ENCODE data around the gene HAPLN1.
A peak's percentile ranks its signal among the peaks of the same experiment; 100 is the strongest.

HAPLN1 gene

DNA sequence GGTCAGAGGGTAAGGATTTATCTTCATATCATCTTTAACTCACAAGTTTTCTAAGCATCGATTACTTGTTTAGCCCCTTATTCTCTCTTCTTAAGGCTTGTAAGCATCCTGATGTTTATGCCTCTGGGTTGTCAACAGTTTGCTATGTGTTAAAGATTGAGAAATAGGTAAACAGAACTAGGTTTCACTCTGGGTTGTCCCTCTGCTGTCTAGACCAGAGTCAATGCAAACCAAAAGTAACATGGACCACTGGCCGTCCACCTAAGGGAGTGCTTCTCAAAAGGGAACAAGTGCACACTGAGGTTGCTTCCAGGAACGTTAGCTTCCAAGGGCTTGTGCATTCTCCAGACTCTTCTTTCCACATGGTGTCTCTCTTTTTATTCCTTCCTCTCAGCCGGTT, 39.9 kb upstream of the HAPLN1 start:
- no peak overlapping the region for H2AFZ ChIP-seq (ENCODE audit: low read length)
- TF ChIP-seq, protein P1, sequence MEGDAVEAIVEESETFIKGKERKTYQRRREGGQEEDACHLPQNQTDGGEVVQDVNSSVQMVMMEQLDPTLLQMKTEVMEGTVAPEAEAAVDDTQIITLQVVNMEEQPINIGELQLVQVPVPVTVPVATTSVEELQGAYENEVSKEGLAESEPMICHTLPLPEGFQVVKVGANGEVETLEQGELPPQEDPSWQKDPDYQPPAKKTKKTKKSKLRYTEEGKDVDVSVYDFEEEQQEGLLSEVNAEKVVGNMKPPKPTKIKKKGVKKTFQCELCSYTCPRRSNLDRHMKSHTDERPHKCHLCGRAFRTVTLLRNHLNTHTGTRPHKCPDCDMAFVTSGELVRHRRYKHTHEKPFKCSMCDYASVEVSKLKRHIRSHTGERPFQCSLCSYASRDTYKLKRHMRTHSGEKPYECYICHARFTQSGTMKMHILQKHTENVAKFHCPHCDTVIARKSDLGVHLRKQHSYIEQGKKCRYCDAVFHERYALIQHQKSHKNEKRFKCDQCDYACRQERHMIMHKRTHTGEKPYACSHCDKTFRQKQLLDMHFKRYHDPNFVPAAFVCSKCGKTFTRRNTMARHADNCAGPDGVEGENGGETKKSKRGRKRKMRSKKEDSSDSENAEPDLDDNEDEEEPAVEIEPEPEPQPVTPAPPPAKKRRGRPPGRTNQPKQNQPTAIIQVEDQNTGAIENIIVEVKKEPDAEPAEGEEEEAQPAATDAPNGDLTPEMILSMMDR (conservative IDR thresholded peaks at IDR 0.05; ENCODE audit: low read length), result no peak
- no peak for TF ChIP-seq EZH2phosphoT487 (IDR thresholded peaks at IDR 0.05; ENCODE audit: borderline replicate concordance)

DNA sequence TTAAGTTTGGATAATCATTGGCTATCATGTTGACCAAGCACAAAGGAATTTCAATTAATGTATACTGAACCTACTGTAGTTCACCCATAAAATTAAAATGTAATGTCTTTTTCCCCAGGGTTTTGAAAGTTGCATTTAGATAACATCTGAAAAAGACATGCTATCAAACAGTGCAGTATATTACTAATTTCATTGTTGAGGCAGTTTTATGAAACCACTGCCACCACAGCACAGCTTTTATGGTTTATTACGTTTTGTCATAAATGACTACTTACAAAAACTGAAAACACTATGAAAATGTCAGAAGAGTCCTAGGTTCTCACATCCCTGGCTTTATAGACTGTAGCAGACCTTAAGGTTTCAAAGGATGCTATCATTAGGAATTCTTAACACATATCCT, 32.0 kb upstream of the HAPLN1 start:
- H3K4me3 ChIP-seq (ENCODE audit: low read length, poor library complexity, severe bottlenecking), result no peak overlapping the region
- no peaks in the 10 kb centered on the region; the same call in 1 of the 2 replicates for H3K9me2 ChIP-seq (replicated peaks; ENCODE audit: low read depth, low read length)
- H3K36me3 ChIP-seq (ENCODE audit: insufficient read depth, low read length), result no peaks in the 10 kb centered on the region
- no peaks in the 10 kb centered on the region for H3K79me2 ChIP-seq (ENCODE audit: insufficient read depth, low read length)
- H3K27me3 ChIP-seq (ENCODE audit: insufficient read depth, low read length, poor library complexity, severe bottlenecking), result peaks cover 52% of the 10 kb centered on the region
- H3K4me1 ChIP-seq (ENCODE audit: insufficient read depth, low read length, poor library complexity, severe bottlenecking), result no peaks in the 10 kb centered on the region
- no peak overlapping the region for H2AFZ ChIP-seq (ENCODE audit: low read length)
- H3K9ac ChIP-seq (ENCODE audit: low read depth, low read length, poor library complexity, severe bottlenecking), result no peak overlapping the region
- no peaks in the 10 kb centered on the region for H3F3A ChIP-seq (ENCODE audit: low read depth)
- H3K4me2 ChIP-seq (ENCODE audit: low read depth, low read length, poor library complexity, severe bottlenecking), result no peak overlapping the region
- TF ChIP-seq, protein P1 (conservative IDR thresholded peaks at IDR 0.05; ENCODE audit: low read length), result no peak
- TF ChIP-seq EZH2phosphoT487 (IDR thresholded peaks at IDR 0.05; ENCODE audit: borderline replicate concordance), result peak; percentile 86
- H3K9me3 ChIP-seq (ENCODE audit: insufficient read depth, low read depth, low read length), result peaks cover 7% of the 10 kb centered on the region; the same call in 1 of the 2 replicates
- H4K20me1 ChIP-seq (ENCODE audit: insufficient read depth, low read length, poor library complexity, severe bottlenecking), result no peaks in the 10 kb centered on the region

More for the DNA sequence above, 39.9 kb upstream of the HAPLN1 start:
- peaks cover 36% of the 10 kb centered on the region for H3K27me3 ChIP-seq (ENCODE audit: insufficient read depth, low read length, poor library complexity, severe bottlenecking)
- H3K4me3 ChIP-seq (ENCODE audit: low read length, poor library complexity, severe bottlenecking), result no peak overlapping the region
- no peak overlapping the region for H3K9ac ChIP-seq (ENCODE audit: low read depth, low read length, poor library complexity, severe bottlenecking)
- H3K4me1 ChIP-seq (ENCODE audit: insufficient read depth, low read length, poor library complexity, severe bottlenecking), result no peaks in the 10 kb centered on the region
- H4K20me1 ChIP-seq (ENCODE audit: insufficient read depth, low read length, poor library complexity, severe bottlenecking), result no peaks in the 10 kb centered on the region
- H3K4me2 ChIP-seq (ENCODE audit: low read depth, low read length, poor library complexity, severe bottlenecking), result no peak overlapping the region
- no peaks in the 10 kb centered on the region for H3F3A ChIP-seq (ENCODE audit: low read depth)
- H3K36me3 ChIP-seq (ENCODE audit: insufficient read depth, low read length), result no peaks in the 10 kb centered on the region
- H3K79me2 ChIP-seq (ENCODE audit: insufficient read depth, low read length), result no peaks in the 10 kb centered on the region
- no peaks in the 10 kb centered on the region for H3K9me2 ChIP-seq (replicated peaks; ENCODE audit: low read depth, low read length)
- H3K9me3 ChIP-seq (ENCODE audit: insufficient read depth, low read depth, low read length), result no peaks in the 10 kb centered on the region

DNA sequence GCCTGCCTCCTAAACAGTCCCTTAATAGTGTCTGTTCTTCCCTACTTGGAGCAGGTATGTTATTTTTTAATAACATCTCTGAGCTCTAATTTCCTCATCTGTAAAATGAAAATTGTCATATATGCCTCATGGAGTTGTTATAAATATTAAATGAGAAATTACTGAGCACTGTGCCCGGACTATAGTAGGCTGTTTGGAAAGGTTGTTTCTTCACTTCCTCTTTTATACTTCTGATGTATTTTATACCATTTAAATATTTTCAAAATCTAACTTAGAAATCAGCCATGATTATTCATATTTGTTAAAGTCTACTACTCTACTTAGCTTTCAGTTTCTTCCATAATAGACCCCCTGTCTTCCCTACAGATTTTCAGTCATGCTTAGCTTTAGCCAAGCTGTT, 30.5 kb upstream of the HAPLN1 start:
- Histone ChIP-seq H4K20me1 (ENCODE audit: insufficient read depth, low read length, poor library complexity, severe bottlenecking) (no peaks in the 10 kb centered on the region), H3K9me2 (replicated peaks; ENCODE audit: low read depth, low read length) (no peaks in the 10 kb centered on the region; the same call in 1 of the 2 replicates), H3K4me2 (ENCODE audit: low read depth, low read length, poor library complexity, severe bottlenecking) (no peak overlapping the region), H3K4me1 (ENCODE audit: insufficient read depth, low read length, poor library complexity, severe bottlenecking) (no peaks in the 10 kb centered on the region), H3K9me3 (ENCODE audit: insufficient read depth, low read depth, low read length) (peaks cover 7% of the 10 kb centered on the region; the same call in 1 of the 2 replicates), H3F3A (ENCODE audit: low read depth) (no peaks in the 10 kb centered on the region), H3K4me3 (ENCODE audit: low read length, poor library complexity, severe bottlenecking) (no peak overlapping the region), H2AFZ (ENCODE audit: low read length) (no peak overlapping the region), H3K36me3 (ENCODE audit: insufficient read depth, low read length) (no peaks in the 10 kb centered on the region), H3K27me3 (ENCODE audit: insufficient read depth, low read length, poor library complexity, severe bottlenecking) (peaks cover 48% of the 10 kb centered on the region), H3K79me2 (ENCODE audit: insufficient read depth, low read length) (no peaks in the 10 kb centered on the region), H3K9ac (ENCODE audit: low read depth, low read length, poor library complexity, severe bottlenecking) (no peak overlapping the region)
- TF ChIP-seq EZH2phosphoT487 (IDR thresholded peaks at IDR 0.05; ENCODE audit: borderline replicate concordance), result no peak
- TF ChIP-seq, protein P1 (conservative IDR thresholded peaks at IDR 0.05; ENCODE audit: low read length), result no peak

All from Loucy (cell line).